ENCODE data around the gene HCAR1.

Gene HCAR1, protein sequence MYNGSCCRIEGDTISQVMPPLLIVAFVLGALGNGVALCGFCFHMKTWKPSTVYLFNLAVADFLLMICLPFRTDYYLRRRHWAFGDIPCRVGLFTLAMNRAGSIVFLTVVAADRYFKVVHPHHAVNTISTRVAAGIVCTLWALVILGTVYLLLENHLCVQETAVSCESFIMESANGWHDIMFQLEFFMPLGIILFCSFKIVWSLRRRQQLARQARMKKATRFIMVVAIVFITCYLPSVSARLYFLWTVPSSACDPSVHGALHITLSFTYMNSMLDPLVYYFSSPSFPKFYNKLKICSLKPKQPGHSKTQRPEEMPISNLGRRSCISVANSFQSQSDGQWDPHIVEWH

DNA sequence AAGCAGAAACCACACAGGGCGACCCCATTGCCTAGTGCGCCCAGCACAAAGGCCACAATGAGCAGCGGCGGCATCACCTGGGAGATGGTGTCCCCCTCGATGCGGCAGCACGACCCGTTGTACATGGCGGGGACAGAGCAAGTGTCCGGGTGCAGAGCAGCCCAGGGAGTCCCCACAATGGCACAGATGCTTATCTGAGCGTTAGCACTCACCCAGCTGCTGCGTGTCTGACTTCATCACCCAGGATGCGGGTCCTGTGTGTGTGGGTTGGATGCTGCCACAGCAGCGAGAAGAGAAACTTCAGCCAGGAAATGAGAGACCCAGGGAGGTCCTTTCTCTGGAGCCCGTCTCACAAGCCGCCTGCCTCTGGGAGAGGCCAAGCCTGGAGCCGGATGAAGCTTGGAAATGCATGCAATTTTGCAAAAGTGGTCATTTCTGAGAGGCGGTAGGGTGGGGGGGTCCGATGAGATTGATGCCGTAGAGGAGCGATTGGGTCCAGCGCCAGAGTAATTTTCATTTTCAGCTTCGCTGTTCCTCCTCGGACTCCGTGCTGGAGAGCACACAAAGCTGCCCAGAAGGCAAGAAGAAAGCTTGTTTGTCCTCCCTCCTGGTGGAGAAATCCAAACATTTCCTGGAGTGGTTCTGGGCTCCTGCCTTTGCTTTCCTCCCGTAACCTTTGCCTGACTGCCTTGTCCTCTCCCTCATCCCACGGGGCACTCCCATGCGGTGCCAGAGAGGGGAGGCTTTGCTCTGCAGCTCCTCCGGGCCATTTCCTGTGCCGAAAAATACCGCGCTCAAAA is at the start of gene HCAR1:
Gene HCAR1 (minus strand): TSS at position 630 of the 800 bp plus-strand sequence. CDS start 505 bp downstream, at position 125.
- no peak within 1 kb of the TSS for H3K27ac ChIP-seq
- TF ChIP-seq ZFX (IDR thresholded peaks at IDR 0.05): no peak
- TF ChIP-seq, protein P1, sequence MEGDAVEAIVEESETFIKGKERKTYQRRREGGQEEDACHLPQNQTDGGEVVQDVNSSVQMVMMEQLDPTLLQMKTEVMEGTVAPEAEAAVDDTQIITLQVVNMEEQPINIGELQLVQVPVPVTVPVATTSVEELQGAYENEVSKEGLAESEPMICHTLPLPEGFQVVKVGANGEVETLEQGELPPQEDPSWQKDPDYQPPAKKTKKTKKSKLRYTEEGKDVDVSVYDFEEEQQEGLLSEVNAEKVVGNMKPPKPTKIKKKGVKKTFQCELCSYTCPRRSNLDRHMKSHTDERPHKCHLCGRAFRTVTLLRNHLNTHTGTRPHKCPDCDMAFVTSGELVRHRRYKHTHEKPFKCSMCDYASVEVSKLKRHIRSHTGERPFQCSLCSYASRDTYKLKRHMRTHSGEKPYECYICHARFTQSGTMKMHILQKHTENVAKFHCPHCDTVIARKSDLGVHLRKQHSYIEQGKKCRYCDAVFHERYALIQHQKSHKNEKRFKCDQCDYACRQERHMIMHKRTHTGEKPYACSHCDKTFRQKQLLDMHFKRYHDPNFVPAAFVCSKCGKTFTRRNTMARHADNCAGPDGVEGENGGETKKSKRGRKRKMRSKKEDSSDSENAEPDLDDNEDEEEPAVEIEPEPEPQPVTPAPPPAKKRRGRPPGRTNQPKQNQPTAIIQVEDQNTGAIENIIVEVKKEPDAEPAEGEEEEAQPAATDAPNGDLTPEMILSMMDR (conservative IDR thresholded peaks at IDR 0.05): no peak

DNA sequence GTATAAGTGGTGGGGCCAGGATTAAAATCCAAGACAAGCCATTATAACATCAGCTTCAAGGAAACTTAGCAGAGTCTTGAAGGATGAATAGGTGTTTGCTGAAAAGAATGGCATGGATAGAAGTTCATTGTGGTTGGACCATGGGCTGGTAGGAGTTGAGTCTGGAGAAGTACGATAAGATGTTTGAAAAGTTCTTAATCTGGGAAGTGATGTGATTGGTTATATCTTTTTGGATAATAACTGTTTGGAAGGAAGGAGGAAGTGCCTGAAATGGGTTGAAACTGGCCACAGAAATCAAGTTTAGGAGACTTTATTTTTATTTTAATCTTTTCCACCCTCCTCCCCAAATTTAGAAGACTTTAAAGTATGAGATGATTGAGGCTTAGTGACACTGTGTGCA is 26.9 kb upstream of the HCAR1 start:
- TF ChIP-seq, protein P1 (conservative IDR thresholded peaks at IDR 0.05): no peak
- TF ChIP-seq ZFX (IDR thresholded peaks at IDR 0.05): no peak
- H3K27ac ChIP-seq: no peak overlapping the region

DNA sequence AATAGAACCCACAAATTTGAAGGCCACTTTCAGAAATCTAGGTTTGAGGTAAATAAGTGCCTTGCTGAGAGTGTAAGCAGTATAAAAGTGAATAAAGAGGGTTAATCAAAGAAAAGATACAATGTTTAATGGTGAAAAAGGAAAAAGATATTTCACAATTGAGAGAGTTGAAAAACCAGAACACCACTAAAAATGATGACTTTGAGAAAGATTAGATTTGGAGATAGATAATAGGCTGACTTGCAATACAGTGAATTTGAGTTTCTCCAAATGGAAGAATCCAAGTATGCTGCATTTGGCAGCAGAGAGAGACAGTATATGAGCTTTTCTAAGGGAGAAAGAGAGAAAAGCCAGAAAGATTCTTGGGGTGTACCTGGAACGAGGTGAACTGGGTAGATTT is 24.1 kb upstream of the HCAR1 start:
- H3K27ac ChIP-seq: no peak overlapping the region
- TF ChIP-seq, protein P1 (conservative IDR thresholded peaks at IDR 0.05): no peak
- TF ChIP-seq ZFX (IDR thresholded peaks at IDR 0.05): no peak

DNA sequence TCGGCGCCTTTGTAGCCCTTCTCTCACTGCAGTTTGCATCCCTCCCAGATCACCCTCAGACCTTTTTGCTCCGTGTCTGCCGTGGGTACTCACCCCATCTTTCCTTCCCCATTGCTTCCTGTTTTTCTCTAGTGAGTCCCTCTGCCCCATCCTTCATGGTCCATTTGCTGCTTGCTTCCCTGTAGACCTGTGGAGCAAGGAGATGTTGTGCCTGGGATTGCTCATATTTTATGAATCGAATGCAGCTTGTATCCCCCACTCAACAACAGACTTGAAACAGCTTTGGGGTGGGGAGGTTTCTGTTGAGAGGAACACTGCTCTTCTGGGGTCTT is 22.6 kb upstream of the HCAR1 start:
- H3K27ac ChIP-seq: peak overlapping the region; percentile 89
- no peak for TF ChIP-seq ZFX (IDR thresholded peaks at IDR 0.05)

DNA sequence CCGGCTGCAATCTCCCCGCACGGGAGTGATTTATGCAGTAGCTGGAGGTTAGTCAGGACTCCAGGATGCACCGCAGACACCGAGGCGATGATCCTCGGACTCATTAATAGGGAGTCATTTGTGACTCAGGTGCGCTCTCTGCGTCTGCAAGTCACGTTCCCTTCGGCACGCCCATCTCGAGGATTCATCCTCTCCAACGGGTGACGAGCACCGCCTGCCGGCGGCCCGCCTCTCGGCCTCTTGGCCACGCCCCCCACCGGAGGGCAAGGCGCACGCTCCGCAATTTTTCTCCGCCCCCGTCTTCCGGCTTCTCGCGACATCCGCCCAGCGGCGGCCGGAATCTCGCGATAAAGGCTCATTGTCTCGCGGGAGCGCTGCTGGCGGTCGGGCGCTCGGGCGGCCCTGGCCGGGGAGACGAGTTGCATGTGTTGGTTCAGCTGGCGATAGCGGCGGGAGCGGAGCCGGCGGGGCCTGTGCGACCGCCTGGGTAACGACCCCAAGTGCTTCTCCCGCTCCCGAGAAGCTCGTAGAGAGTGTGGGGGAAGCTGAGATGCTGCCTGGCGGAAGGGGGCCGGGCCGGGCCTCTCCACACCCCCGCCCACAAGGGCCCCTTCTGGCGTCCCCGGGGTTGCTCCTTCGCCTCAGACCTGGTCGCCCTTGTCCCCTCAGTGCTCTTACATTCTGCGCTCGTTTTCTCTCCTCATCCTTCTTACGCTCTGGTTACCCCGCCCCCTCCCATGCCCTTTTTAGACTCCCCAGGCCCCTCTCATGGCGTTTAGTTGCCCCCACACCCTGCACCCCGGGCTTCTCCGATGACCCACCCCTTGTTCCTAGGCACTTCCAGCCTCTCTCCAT is 22.0 kb upstream of the HCAR1 start, which contains the start of gene DENR:
Gene DENR (plus strand): TSS at position 361 of the 855 bp plus-strand sequence. CDS start 878 bp downstream, outside the sequence.
- TF ChIP-seq ZFX (IDR thresholded peaks at IDR 0.05): peak; percentile 87
- TF ChIP-seq, protein P1 (conservative IDR thresholded peaks at IDR 0.05): peak; percentile 78
- H3K27ac ChIP-seq: peak within 1 kb of the TSS; percentile 89

DNA sequence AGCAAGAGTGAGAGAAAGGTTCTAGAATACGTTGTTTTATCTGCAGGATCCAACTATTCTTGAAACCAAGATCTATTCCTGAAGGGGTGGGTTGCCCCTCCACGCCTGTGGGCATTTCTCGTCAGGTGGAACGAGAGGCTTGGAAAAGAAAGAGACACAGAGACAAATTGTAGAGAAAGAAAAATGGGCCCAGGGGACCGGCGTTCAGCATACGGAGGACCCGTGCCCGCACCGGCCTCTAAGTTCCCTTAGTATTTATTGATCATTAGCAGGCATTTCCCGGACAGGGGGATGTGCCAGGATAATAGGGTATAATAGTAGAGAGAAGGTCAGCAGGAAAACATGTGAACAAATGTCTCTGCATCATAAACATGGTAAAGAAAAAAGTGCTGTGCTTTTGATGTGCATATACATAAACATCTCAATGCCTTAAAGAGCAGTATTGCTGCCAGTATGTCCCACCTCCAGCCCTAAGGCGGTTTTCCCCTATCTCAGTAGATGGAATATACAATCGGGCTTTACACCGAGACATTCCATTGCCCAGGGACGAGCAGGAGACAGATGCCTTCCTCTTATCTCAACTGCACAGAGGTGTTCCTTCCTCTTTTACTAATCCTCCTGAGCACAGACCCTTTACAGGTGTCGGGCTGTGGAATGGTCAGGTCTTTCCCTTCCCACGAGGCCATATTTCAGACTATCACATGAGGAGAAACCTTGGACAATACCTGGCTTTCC is 20.3 kb upstream of the HCAR1 start:
- H3K27ac ChIP-seq: peak overlapping the region; percentile 89

DNA sequence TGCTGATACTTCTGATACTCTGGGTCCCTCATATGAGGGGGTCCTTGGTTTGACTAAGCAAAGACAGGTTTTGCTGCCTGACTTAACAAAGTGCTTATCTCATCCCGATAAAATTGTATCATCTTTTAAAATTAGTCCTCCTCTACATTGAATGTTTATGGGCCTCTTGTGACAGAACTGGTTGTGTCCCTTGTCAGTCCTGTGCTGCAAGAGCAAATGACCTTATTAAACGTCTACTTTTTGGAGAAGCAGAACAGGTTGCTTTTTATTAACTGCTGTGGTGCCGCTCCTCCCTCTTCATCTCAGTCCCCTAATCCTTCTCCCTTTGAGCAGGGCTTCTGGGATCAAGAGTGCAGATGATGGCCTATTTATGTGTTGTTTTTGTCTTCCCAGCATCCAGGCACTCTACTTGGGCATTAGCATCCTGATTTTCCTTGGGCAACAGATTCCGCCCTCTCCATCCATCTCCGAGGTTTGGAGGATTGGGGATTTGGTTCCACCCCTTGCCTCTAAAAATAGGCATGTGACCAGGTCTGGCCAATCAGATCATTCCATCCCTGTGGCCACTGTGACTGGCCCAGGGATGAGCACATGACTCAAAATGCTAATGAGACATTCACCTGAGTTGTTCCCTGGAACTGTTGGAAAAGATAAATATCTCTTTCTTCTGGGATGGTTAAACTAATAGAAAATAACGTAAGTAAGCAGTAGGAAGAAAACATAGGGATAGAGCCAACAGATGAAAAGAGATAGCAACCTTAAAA is 19.1 kb upstream of the HCAR1 start:
- H3K27ac ChIP-seq: peak overlapping the region; percentile 89
- TF ChIP-seq, protein P1 (conservative IDR thresholded peaks at IDR 0.05): no peak

All from C4-2B (cell line).